CD1c-positive myeloid dendritic cell (primary cell): ENCODE results near the gene GRIK5.
"Not testable (repeated sequence)": the region's sequence is repeated elsewhere in the genome, so short reads cannot be mapped to it uniquely, and the experiment has no call there.

Experiments used
- DNase-seq: peaks from one replicate; pipeline ENCODE4 v3.0.0-alpha.2; 2016; ENCODE audit errors: extremely low spot score

The GRIK5 gene

DNA sequence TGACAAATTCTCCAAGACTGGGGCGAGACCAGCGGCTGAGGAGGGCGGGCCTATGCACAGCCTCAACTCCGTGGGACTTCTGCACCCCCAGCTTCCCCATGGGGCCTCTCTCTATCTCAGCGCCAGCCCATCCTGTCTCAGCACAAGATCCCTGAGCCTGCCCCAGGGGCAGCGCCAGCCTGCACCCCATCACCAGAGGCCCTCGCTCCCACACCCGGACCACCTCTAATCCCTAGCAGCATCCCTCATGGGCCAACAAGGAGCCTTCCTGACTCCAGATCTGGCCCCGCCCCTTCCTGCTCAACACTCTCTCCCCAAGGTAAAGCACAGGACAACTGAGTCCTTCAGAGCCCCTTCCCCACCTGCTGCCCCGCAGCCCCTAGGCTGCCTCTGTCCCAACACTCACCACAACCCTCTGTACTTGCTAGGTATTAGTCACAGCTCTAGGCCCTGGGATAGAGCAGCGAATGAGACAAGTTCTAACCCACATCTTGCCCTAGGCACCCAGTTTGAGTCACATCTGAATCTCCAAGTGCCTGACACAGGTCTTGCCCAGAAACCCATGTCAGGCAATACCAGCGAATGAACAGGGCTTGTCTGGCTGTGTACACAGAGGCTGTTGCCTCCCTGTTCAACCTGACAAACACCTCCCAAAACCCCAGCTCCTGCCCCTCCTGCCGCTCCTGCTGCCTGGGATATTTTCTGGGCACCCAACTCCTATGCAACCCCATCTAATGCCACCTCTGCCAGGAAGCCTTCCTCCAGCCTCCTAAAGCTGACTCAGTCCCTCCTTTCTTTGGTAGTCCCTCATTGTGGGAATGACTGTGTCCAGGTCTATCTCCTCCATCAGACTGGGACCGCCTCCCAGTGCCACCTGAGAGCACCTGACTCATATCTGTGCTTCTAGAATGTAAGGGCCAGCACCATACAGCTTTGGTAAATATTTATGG, 18.6 kb downstream of the GRIK5 start:
- DNase-seq, result no peak

GRCh38 chr19:42048992-42049391, 21.0 kb downstream of the GRIK5 start:
- no peak for DNase-seq

GRCh38 chr19:42045575-42045974, 24.4 kb downstream of the GRIK5 start:
- no peak for DNase-seq

DNA sequence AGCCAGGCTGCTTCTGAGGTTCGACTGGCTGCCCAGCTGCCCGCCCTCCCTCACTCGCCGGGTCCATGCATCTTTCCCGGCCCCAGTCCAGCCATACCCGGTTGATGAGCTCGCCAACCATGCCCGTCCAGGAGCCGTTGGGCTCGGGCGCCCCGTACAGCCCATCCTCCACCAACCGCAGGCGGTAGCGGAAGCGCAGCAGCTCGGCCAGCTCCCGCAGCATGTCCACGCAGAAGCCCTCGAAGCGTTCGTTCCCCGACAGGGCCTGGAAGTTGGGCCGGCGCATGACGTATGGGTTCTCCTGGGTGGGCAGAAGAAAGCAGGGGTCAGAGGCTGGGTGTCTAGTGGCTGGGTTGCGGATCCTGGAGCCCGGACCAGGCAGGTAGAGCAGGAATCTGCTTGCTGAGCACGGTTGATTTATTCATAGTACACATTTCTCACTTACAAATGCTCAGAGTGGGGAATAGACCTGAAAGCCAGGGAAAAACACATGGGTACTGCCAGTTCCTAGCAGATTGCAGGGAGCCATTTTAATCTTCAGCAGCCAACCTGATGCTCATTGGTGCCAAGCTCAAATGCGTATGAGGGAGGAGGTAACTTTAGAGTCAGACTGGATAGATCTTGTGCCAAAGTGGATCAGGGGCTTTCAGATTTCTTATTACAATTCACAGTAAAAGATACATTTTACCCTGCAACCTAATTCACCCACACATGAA, 27.4 kb downstream of the GRIK5 start:
- DNase-seq, result no peak

DNA sequence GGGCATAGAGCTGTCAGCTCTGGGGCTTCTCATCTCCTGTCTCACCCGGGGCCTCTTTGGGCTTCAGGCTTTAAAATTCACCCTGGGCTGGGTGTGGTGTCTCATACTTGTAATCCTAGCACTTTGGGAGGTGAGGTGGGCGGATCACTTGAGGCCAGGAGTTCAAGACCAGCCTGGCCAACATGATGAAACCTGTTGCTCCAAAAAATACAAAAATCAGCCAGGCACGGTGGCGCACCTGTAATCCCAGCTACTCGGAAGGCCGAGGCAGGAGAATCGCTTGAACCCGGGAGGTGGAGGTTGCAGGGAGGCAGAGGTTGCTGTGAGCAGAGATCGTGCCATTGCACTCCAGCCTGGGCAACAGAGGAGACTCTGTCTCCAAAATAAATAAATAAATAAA, 29.5 kb downstream of the GRIK5 start:
- not testable (repeated sequence) for DNase-seq

- DNase-seq, result no peak
Observed at GRCh38 chr19:42040031-42040430, 30.0 kb downstream of the GRIK5 start.

- no peak for DNase-seq
Observed at GRCh38 chr19:42038666-42039065, 31.3 kb downstream of the GRIK5 start.

DNA sequence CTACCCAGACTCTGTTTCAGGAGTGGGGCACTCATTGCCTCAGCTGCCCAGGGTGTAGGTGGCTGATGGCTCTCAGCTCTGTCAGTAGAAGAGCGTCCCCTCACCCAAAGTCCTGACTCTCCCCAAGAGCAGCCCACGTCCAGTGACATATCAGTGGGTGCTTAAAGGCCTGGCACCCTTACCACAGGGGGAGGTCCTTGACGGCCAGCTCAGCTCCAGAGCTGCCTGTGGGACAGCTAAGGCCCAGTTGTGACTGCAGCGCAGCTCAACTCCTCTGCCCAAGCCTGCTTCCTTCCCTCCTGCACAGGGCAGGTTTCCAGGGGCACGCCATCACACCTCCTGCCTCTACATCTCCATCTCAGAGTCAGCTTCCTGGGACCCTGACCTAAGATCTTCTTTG, 32.4 kb downstream of the GRIK5 start:
- DNase-seq, result no peak

DNA sequence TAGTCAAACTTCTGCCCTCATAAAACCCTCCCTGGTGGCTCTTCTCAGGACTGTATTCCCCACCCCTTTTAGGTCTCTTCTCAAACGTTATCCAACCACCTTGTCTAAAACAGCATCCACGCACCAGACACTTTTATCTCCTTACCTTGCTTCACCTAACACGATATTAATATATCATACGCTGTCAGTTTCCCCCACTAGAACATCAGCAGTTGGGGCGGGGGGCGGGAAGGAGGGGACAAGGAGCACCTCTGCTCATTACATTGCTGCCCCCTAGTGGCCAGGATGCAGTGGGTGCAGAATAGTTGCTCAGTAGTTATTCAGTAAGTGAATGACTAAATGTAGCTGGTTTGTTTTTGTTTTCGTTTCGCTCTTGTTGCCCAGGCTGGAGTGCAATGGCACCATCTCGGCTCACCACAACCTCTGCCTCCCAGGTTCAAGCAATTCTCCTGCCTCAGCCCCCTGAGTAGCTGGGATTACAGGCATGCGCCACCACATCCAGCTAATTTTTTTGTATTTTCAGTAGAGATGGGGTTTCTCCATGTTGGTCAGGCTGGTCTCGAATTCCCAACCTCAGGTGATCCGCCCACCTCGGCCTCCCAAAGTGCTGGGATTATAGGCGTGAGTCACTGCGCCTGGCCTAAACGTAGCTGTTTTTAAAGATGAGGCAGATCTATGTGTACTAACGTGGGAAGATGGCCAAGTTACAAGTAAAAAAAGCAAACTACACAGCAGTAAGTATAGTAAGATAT, 35.2 kb downstream of the GRIK5 start:
- peak; percentile 67 for DNase-seq

DNA sequence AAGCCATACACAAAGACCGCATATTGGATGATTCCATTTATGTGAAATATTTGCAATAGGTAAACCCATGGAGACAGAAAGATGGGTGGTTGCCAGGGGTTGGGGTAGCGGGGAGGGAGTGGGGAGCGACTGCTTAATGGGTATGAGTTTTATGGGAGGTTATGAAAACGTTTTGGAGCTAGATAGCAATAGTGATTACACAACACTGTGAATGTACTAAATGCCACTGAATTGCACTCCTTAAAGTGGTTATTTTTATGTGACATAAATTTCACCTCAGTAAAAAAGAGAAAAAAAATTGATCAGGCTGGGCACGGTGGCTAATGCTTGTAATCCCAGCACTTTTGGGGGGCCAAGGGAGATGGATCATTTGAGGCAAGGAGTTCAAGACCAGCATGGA, 36.6 kb downstream of the GRIK5 start:
- DNase-seq, result no peak

DNA sequence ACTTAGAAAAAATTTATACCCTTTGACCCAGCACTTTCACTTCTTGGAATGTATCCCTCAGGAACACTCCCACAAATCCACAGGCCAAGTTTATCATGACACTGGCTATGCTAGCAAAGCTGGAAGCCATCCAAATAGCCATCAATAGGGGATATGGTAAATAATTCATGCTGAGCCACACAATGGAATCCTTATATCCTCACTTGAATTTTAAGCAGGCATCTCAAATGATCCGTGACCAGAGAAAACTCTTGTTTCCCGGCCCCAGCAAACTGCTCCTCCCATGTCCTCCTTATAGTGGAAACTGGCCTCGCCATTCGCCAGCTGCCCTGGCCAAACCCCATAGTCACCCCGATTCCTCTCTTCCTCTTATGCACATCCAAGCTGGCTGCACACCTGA, 37.6 kb downstream of the GRIK5 start:
- DNase-seq, result no peak

DNA sequence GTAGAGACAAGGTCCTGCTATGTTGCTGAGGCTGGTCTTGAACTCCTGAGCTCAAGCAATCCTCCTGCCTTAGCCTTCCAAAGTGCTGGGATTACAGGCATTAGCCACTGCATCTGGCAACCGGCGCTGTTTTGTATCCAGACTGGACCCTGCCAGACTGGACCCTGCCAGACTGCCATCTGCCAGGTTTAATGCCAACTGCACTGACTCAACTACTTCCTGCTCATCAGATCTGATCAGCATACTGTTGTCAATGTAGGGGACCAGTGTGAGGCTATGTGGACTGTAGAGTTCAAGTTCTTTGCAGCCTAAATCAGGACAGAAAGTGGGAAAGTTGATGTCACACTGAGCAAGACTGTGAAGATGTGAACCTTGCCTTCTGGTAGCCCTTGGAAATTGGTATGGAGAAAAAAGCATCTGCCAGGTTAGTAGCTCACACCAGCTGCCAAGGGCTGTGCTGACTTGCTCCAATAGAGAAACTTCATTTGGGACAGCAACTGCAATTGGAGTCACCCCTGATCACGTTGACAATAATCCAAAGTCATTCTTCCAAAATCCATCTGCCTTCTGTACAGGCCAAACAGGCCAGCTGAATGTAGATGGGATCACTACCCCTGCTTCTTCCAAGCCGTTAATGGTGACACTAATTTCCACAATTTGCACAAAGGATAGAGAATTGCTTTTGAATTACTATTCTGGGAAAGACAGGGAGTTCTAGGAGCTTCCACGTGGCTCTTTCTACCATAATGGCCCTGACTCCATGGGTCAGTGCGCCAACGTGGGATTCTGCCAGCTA, 39.2 kb downstream of the GRIK5 start:
- DNase-seq, result no peak

GRCh38 chr19:42028304-42029216, 41.4 kb downstream of the GRIK5 start:
- DNase-seq, result peak; percentile 25

DNA sequence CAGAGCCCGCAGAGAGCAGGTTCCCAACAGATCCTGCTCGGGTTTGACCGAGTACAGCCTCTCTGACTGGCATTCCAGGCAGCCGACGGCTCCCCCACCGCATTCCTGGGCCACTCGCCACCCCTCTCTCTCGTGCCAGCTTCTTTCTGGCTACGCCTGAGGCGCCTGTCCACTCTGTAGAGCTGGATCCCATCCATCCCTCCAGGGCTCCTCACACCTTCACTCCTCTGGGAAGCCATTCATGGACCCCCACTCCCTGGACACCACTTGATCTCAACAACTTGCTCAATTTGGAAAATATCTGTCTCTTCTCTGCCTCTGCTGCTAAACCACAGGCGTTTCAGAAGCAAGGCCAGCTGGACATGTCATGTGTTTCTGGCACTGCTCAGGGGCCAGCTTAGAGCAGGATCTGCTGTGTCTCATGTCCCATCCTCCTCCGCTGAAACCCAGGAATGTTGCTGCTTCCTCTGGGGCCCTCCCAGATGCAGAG, 45.3 kb downstream of the GRIK5 start:
- DNase-seq, result no peak

DNA sequence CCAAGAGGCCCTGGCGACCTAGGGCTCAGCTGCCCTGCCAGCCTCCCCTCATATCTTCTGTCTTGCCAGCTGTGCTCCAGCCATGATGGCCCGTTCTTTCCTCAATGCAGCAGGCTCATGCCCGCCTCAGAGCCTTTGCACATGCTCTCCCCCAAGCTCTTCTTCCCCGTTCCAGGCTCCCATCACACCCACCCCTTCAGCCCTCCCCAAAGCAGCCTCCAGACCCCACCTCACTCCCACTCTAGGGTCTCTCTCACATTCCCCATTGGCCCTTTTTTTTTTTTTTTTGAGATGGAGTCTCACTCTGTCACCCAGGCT, 46.1 kb downstream of the GRIK5 start:
- no peak for DNase-seq

DNA sequence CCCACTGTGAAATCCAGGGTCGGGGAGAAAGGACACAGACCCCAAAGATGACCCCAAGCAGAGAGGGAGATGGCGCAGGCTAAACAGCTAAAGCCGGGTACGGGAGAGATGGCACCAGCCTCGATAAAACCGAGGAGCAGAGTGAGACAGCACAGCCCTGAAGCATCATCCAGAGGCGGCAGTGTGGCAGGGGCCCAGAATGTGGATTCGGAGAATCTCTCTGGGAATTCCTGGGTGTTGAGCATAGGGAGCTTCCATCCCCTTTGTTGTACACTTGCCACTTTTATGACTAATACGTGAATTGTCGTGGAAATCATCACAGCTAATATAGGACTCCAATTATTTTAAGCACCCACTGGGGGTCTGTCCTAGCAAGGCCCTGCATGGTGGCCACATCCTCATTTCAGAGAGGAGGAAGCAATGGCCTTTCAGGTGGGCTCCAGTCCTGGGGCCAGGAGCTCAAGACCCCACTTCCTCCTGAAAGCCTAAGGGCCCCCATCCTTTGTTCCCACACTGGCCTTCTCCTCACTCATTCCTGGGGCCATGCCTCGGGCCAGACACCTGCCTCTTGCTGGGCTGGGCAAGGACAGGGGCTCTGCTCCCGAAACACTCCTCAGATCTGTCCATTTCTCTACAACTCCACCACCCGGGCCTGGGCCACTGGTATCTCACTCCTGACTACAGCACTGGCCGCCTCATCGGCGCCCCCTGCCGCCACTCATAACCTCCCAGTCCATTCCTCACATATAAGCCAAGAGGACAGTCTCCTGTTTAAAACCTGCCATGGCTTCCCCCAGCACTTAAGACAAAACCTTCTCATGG, 46.7 kb downstream of the GRIK5 start:
- DNase-seq, result peak; percentile 2

DNA sequence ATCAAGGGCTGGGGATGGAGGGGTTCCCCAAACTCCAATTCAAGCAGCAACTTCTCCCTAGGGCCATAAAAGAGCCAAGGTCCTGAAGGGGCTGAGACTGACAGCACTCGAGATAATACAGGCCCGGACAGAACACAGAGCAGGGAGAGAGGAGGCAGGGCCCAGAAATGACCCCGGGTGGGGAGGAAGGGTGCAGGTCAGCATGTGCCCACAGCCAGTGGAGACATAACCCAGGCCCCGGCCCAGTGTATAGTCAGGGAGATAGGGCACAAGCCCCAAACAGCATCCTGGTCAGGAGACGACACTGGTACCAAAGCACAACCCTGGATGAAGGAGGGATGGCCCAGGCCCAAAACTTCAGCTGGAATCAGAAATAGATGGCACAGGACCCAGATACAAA, 47.4 kb downstream of the GRIK5 start:
- DNase-seq, result no peak

DNA sequence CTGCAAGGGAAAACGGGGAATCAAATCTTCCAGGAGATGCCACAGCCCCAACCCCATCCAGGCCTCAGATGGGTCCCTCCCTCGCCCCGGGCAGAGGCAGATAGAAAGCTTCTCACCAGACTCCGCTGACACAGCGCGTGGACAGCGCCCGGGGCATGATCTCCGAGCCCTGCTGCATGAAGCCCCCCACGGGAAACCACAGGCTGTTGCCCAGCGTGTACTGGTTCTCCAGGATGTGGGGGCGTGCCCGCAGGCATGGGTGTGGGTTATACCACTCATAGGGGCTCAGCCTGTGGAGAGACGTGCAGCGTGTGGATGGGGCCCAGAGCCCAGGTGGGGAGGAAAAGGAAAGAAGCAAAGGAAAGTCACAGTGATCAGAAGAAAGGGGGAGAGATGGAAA, 48.8 kb downstream of the GRIK5 start:
- DNase-seq, result no peak

DNA sequence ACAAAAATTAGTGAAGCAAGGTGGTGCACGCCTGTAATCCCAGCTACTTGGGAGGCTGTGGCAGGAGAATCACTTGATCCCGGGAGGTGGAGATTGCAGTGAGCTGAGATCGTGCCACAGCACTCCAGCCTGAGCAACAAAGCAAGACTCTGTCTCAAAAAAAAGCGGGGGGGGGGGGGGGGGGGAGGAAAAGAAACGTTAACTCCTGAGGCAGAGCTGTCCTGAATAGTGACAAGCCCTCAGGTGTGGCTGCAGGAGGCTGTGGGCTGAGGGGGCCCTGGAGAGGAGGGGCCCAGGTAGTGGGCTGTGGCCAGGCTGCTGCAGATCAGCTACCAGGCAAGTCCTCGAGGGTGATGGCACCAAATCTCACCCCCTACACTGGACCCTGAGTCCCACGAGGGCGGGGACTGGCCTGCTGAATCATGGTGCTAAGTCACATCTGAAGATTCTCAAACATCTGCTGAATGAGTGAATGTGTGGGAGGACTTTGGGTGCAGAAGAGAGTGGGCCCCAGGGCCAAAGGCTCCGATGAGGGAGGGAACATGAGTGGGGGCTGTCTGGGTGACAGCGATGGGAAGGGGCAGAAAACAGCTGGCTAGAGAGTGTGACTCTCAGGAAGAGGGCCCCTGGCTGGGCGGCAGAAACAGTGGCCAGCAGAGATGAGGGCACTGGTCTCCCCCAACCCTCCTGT, 51.4 kb downstream of the GRIK5 start:
- DNase-seq, result no peak
